ENCODE measurements around the gene MSANTD1.

MSANTD1 gene

DNA sequence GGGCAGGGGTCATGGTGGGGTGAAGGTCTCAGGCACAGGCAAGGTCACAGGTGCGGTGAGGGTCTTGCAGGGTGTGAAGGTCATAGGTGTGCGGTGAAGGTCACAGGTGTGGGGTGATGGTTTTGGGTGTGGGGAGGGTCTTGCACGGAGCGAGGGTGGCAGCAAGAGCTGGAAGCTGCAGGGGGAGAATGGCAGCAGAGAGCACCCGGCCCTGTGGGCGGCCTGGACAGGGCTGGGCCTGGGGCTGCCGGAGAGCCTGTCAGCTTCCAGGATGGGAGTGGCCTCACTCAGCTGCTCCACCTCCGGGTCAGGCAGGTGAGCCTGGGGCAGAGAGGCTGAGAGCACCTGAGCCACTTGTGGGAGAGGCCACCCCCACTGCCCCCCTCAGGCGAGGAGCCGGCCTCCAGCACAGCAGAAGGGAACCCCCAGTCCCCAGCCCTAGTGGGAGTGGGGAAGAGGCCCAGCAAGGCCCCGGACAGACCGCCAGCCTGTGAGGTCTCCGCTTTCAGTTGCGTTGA is 1.5 kb downstream of the MSANTD1 start:
- no peak for DNase-seq

DNA sequence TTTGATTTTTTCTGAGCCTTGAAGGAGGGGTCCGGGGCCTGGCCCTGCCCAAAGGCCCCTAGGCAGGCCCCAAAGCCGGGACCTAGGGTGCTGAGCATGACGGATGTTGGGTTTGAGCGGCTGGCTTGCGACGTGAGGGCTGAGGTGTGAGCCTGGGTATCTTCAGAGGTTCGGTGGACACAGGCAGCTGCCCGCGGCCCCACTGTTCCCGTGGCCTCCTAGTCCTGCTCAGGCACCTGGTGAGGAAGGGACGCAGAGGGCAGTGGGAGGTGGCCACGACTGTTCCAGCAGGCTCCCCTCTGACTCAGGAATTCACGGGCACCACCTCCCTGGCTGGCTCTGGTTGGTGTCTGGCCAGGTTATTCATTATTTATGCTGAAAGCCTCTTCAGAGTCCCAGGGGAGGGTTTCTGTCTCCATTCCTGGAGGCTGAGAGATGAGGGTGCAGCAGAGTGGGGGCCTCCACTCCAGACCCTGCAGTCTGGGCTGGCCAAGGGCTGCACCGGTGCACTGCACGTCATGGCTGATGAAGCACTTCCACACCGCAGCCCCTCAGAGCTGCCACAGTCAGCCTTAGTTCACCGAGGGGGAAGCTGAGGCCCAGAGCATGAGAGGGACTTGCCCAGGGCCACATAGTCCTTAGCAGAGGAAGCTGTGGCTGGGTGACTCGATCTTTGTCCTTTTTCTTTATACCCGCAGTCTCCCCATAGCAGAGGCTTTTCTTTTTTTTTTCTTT is 2.2 kb downstream of the MSANTD1 start:
- DNase-seq, result no peak

DNA sequence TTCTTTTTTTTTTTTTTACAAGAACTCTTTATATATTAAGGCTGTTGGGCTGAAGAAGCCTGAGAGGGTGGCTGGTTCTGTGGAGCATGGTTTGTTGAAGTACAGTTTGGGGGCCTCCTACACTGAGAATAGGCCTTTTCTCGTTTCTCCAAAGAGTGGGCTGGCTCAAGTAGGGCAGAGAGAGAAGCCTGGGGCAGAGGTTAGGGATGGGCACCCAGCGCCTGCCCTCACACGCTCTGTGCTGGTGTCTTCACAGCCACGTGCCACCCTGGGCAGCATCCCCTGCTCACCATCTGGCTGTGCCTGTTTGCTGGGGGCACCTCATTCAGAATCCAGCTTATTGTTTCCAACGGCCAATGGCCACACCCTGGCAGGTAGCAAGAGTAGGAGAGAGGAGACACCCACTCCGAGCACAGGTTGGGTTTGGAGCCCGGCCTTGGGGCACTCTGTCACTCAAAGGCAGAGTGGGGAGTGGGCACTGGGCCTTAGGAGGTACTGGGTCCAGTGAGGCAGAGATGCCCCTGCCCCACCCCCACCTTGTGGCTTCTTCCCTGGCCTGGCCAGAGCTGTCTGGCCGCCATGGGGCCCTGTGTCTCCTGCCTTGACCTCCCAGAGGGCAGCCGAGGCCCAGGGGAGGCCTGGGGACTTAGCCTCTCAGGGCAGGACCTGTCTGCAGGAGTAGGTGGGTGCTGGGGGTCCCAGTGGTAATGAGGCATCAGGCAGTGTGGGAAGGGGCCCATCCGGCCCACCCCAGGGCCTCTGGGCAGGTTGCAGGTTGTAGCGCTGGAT is 2.9 kb downstream of the MSANTD1 start:
- no peak for DNase-seq

DNA sequence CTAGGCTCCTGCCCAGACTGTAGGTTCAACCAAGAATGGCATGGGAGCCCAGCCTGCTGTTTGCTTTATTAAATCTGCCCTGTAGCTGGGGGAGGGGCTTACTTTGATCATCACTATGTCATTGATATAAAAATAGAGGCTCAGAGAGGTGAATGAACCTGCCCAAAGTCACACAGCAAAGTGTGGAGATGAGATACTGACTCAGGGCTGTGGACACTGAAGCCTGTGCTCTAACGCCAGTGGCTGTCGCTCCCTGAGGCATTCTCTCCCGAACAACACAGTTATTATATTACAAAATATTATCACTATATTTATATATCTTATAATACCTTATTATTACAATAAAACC is 3.5 kb downstream of the MSANTD1 start:
- DNase-seq, result no peak

DNA sequence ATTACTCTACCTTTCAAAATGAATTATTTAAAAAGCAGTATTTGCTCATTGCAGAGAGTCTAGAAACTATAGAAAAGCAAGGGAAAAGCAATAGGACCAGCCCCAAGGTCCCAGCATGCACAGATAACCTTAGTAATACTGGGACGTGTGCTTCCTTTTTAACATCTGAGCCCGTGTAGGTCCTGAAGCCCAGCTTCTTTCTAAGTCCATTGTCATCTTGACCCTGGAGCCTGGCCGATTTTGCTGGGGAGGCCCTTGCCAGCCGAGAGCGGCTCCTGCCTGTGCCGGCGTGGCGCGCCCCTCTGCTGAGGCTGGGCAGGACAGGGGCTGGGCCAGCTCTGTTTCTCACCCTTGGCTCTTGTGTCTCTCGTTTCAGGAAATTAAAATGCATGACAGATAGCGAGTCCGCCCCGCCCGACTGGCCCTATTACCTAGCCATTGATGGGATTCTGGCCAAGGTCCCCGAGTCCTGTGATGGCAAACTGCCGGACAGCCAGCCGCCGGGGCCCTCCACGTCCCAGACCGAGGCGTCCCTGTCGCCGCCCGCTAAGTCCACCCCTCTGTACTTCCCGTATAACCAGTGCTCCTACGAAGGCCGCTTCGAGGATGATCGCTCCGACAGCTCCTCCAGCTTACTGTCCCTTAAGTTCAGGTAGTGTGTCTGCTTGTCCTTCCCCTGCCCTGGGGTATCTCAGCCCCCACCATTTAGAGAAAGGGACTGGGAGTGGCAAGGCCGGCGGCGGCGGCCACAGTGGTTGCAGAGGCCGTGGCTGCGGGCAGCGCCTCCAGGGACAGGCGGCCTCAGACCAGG is 4.1 kb downstream of the MSANTD1 start:
- DNase-seq, result no peak

DNA sequence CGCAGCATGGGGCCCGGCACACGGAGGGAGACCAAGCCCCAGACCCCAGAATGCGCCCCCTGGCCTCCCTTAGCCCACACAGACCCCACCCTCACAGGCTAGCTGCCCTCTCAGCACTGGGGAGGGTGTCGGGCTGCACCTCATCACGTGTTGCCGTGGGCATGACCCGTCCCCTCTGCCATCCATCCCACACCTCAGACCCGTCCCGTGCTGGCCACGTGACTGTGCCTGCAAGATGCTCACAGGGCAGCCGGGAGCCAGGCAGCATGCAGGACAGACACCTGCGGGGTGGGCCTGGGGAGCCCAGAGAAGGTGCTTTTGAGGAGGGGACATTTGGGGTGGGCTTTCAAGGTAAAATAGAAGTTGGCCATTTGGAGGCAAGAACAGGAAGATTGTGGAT is 4.8 kb downstream of the MSANTD1 start:
- DNase-seq, result no peak

DNA sequence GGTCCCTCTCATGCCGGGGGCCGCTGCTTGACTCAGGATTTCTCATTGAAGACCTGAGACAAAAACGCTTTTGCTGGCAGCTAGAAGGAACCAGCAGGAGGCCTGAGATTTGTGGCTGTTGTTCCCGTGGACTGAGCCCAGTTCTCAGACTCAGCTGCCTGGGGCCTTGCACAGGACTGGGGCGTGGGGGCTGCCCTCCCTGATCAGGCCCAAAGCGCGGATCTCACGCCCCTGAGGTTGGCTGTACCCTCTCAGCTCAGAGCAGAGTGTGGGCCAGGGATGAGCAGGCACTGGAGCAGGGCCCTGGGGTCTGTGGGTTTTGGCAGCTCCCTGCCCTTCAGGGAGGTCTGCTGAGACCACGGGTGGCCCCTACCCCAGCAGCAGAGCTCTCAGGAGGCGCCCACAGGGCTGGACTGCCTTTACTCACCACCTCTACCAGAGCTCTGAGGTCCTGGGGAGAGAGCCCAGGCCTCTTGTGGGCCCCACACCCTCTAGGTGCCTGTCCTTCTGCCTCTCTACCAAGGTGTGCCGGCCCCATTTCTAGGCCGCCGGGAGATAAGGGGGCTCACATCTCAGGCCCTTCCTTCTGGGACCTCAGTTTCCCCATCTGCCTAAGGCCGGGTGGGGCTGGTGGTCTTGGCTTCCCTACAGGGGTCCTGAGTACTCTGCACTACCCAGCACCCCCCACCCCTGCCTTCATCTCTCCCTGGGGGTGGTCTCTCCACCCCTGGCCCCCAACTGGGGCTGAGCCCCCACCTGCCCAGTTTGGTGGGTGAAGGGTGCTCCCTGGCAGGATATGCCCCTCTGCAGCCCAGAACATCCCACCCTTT is 5.6 kb downstream of the MSANTD1 start:
- DNase-seq, result no peak

DNA sequence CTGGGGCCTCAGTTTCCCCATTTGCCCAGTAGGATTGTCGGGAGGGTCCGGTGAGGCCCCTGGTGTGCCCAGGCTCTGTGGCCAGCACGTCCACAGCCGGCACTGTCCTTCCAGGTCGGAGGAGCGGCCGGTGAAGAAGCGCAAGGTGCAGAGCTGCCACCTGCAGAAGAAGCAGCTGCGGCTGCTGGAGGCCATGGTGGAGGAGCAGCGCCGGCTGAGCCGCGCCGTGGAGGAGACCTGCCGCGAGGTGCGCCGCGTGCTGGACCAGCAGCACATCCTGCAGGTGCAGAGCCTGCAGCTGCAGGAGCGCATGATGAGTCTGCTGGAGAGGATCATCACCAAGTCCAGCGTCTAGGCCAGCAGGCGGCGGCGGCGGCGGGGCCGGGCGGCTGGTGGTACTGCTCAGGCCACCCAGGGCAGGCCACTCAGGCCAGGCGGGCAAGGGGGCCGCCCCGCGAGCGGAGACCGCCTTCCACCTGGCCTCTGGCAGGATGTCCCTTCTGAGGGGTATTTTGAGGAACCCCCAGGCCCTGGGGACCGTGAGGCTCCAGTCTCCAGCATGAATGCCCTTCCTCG is 6.7 kb downstream of the MSANTD1 start:
- no peak for DNase-seq

DNA sequence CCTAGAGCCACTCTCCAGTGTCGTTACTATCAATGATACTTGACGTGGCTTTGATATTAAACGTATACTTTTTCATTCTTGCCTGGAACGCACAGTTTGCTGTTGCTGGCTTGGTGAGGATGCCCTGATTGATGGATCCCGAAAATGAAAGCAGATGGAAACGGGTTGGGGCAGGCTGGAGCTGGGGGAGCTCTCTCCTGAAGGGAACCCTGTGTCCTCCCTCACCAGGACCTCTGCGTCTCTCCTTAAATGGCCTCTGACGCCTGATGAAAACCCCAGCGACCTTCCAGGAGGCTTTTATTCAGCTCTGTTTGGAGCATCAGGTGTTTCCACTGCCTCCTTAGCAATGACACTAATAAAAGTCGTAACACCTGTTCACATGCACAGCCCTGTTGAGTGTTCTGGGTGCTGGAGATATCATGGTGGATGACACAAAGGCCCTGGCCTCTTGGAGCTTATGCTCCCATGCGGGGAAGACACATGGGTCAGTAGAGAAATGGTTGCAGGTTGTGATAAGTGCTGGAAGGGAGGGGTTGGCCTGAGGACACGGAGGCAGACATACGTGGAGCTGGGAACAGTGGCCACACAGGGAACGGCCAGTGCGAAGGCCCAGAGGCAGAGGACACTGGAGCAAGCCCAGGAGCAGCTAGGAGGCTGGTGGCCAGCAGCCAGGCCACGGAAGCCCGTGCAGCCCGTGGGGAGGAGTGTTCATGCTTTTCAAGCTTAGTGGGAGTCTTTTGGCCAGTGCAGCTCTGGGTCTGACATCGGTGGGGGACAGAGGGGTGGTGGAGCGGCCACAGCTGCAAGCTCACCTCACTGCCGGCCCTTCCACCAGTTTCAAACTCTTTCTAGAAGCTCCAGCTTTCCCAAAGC is 7.5 kb downstream of the MSANTD1 start:
- no peak for DNase-seq

DNA sequence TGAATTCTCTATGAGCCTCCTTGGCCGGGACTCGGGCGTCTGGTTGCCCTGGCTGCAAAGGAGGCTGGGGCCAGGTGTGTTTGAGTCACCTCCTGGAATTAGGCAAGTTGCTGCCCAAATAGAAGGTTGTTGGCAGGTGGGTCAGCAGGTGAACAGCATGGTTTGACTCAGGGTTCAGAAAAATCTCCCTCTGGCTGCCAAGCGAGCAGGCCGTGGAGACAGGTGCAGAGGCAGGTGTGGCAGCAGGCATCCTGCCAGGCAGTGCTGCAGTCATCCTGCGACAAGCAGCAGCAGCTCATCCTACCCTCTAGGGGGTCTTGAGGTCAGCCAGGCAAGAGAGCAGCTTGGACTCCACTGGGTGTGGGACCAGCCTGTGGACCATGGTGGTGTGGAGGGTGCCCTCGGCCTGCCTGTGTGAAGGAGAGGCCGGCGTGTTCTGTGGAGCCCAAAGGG is 8.2 kb downstream of the MSANTD1 start:
- no peak for DNase-seq

DNA sequence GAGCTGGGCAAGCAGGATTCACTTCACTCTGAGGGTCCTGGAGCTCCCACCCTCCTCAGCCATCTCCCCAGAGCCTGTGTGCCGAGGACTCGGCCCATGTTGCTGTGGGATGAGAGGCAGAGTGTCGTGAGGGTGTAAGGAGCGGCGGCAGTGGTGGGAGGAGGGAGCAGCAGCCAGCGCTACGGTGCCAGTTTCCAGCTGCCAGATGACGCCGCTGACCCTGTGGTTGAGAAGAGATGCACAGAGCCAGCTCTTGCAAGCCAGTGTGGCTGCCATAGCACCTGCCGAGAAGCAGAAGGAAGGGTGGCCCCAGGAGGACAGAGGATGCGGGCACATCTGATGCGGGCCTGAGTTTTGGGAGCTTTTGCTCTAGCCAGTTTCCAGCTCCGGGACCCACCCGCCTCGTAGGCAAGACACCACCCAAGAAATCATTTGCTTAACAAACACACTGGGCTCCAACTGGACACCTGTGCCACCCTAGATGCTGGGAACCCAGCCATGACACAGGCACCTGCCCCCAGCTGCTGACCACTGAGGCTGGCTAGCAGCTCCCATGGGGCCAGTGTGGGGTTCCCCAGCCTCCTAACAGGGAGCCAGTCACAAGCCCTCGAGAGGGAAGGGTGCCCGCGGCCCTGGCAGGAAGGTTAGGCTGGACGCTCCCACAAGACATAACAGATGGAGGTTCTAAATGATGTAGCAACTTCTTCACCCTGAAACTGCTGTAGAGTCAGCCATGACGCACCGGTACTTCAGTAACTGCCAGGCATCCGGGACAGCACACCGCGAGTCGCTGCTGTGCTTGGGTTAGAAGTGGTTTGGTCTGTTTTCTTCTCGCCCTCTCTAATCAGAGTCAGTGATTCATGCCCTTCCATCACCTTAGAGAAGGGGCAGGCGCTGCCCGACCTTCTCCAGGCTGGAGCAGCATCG is 8.9 kb downstream of the MSANTD1 start:
- no peak for DNase-seq

DNA sequence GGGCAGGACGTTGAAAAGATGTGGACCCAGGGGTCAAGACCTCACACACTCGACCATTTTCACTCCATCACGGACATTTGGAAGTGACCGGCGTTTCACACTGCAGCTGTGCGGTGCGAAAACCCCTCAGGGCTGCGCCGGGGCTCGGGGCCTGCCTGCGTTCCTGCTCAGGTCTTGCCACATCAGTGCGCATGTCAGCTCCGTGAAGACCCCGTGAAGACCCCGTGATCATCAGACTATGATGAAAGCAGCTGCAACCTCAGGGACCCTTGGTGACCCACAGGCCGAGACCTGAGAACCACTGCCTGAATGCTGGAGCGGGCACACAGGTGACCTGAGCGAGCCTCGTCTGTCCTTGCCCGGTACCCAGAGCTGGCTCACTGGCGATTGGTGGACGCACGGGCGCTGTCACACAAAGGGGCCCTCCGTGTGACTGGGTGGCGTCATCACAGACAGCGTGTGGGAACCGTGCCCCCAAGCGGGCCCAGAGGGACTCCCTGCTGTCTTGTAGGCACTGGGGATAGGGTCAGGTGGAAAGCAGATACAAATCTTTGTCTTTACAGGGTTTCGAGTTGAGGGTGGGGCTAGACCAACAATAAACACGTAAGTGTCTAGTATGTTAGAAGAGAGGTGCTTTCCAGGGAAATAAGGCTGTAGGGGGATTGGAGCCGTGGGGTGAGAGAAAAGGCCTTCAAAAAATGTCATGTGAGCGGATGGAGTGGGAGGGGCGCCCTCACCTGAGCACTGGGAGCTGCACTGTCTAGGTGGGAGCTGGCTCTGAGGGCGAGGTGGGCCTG is 12.7 kb downstream of the MSANTD1 start:
- no peak for DNase-seq

DNA sequence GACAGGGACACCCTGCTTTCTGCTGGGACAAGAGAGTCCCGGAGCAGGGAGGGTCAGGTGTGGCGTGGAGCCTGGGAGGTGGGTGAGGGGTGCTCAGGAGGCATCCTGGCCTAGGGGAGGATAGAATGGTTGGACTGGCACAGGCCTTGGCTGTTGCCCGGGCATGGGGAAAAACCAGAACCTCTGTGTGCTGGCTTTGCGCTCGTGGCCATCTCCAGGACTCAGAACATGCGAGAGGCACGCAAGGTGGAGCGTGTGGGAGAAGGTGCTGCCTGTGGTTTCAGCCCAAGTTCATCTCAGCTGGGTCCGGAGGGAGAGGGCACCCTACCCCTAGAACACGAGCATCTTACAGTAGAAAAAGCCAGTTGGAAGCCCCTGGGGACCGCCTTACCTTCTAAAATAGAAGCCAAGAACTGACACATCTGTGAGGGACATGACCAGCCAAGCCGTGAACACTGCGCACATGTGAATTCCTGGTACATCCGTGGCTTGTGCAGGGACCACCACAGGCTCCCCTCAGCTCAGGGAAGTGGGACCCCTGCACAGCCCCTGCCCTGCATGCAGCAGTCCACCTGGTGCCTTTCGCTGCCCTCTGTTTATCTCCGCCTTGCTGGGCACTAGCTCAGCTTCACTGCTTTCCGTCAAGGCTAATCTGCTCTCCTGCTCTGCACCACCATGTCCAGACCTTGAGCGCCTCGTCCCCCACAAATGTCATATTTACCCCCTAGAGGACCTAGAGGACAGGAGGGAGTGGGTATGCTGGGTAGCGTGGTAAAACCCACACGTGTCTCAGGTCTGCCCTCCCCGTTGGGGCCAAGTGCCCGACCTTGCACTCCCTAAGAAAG is 13.5 kb downstream of the MSANTD1 start:
- no peak for DNase-seq

DNA sequence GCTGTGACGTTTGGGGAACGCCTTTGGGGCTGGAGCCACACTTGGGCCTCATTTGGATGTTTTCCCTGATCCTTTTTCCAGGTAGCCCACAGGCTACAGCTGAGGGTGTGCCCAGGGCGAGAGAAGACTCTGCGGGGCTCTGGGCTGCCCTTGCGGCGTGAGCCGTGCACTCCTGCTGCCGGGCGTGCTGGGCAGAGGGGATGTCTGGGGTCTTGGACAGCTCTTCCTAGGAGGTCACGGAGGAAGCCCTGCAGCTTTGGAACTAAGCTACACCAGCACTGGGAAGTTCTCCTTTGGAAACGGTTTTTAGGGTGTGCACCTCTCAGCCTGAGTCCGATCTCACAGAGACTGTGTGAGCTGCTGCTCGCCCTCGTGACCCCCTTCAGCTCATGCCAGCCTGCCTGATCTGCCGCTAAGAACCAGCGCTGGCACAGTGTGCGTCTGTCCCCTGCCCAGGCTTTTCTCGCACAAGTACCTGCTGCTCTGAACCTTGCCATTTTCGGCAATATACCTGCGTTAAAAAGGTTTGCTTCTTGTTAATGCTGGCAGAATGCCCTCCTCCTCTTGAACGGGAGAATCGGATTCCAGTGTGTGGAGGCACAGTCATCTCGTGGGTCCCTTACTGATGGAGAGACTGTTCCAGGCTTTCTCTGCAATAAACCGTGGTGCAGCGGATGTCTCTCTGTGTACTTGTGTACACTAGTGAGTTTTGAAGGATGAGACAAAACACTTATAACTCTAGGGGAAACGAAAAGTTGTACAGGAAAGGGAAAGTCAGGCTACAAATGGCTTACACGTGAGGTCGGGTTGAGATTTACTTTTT is 14.3 kb downstream of the MSANTD1 start:
- no peak for DNase-seq

DNA sequence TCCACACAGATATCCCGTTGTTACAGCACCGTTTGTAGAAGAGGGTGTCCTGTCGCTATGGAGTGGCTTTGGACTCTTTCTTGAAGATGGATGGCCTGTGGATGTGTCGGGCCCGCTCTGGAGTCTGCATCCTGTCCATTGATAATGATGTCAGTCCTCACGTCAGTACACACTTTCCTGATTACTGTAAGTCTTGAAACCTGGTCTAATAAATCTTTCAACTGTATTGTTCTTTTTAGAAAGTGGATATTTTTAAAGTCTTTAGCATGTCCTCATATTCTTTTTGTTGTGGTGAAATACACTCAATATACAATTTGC is 14.9 kb downstream of the MSANTD1 start:
- no peak for DNase-seq

DNA sequence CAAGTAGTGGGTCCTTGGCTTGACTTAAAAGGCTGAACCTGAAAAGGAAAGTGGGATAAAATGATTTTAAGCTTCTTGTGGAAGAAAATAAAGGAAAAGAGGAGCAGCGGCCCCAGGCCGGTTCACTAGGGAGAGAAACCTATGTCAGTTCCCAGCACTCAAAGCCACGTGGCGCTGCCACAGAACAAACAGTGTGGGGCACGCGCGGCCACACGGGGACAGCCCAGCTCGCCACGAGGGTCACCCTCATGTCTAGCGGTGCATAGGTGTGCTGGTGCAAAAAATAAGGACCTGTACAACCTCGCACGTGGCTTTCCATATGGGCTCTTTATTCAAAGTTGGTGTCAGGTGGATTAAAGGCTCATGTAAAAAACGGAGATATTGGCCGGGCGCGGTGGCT is 17.1 kb downstream of the MSANTD1 start:
- DNase-seq, result no peak
